GM18519 (cell line): ENCODE results near the gene ZCCHC4.
"Not testable (repeated sequence)": the region's sequence is repeated elsewhere in the genome, so short reads cannot be mapped to it uniquely, and the experiment has no call there.

Experiments
- ATAC-seq: cut with Tn5 transposase; IDR thresholded peaks from one replicate; pipeline ENCODE4 v1.9.1; 2021; ENCODE audit warnings: mild to moderate bottlenecking, moderate library complexity; ENCODE audit not compliant: unreplicated experiment, low FRiP score

Gene ZCCHC4

DNA sequence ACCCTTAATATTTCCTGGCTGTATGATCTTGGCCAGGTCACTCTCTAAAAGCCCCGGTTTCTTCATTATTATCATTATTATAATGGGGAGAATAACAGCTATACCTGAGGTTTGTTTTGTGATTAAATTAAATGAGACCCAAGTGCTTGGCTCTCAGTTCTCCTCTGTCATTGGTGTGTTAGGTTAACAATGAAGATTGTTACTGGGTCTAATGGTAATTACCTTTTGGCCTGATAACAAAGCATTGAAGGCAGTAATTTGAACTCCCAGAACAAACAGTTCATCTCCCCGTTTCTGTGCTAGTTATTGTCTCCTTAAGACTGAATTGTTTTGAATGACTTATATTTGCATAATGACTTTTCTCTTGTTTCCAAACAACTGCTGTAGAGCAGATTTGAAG lies 57.7 kb downstream of the ZCCHC4 start:
- no peak for ATAC-seq

DNA sequence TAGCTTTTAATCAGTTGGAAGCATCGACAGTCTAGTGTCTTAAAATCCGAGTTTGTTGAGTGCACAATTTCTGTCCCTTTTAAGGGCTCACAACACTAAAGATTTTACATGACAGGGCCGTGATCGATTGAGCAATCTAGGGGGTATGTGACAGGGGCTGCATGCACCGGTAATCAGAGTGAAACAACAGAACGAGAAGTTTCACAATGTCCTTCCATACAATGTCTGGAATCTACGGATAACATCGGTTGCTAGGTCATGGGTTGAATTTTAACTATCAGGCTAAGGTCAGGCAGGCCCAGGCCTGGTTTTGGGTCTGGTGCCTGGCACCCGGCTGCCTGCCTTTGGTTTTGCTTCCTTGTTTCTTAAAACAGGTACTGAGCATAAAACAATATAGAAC lies 60.0 kb downstream of the ZCCHC4 start:
- not testable (repeated sequence) for ATAC-seq

DNA sequence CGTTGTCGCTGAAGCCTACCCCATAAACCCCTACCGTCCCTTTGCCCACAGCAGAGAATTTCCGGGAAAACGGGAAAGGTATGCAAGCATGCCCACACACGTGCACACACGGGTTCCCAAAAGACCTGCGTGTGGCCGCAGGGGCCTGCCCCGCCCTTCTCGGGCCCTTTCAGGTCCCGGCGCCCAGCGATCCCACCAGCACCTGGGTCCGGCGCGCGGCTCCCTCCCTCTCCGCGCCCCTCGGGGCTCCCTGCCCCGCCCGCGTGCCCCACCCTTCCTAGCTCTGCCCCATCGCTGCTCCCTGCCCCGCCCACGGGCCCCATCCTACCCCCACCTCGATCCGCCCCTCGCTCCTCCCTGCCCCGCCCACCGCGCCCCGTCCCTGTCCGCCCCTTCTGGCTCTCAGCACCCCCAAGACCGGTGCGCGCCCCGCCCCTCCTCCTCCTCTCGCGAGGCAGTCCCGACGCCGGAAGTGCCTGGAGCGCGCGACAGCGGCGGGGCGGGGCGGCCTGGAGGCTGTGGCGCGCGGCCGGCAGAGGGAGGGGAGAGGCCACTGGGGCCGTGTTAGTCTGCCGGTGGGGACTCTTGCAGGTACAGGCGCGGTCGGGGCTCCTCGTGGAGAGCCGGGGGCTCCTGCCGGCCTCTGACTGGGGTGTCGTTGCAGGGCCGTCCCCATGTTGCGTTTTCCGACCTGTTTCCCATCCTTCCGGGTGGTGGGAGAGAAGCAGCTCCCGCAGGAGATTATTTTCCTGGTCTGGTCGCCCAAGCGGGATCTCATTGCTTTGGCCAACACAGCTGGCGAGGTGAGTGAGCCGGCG lies 64.4 kb downstream of the ZCCHC4 start, which contains the start of gene ANAPC4:
Gene ANAPC4 (plus strand): TSS at position 510 of the 818 bp plus-strand sequence. CDS start 165 bp downstream, at position 675.
- ATAC-seq = peak; percentile 97

DNA sequence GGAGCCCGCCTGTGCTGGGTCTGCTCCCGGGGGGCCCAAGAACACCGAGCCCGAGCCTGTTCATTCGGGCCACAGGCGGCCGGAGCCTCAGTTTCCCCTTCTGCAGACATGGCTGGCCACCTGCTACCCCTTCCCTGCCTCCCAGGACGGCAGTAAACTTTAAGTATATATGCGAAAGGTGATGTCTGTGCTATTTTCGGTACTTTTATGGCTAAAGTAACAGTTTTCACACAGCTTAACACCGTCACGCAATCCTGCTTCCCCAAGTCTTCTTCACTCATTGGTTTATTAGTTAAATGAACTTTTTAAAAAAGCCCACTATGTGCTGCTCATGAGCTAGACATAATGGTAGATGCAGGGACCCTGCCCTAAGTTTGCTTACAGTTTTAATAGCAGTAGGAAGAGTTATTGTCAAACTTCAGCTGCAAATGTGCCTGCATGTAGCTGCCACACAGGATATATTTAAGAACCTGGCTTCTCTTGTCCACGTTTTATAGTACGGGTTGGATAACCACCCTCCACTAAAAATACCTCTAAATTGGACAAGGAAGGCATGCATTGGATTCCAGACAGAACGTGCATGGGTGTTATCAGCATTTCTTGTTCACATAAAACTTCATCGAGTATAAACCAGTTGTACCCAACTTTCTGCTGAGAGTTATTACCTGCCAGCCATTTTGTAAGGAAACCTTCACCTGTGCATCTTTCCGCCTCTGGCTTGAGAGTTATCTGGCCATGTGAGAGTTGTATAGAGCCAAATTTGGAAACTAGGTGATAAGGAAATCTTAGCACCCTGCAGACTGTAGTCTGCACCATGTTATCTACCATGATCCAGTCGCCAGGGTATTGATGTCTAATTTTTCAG lies 65.2 kb downstream of the ZCCHC4 start:
- ATAC-seq = no peak

DNA sequence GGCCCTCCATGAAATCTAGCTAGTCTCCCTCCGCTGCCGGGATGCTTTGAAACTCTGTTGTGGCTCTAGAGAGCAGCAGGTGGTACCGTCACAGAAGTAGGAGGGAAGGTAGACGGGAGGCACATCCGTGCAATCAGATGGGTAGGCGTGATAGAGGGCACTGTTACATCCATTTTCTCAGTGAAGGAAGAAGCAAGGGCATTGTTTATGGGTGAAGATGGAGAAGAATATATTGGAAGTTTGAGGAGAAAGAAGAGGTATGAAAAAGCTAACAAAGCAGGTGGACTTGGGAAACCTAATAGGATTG lies 65.8 kb downstream of the ZCCHC4 start:
- ATAC-seq = no peak

DNA sequence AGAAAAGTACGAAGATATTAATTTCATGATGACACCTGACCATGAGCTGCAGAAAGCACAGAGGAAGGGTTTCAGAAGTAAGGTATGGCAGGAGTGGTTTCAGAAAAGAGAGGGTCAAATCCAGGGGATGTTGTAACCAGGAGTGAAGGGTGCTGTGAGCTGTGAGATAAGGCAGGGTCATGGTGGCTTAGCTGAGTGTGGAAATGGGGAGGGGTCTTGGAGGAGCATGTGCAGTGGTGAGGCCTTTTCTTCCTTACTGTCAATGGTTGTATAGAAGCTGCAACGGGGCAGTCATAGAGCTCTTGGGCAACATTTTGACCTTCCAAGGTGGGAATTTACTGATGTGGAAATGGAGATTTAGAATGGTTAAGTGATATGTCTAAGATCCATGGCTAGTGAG lies 67.0 kb downstream of the ZCCHC4 start:
- ATAC-seq = no peak

DNA sequence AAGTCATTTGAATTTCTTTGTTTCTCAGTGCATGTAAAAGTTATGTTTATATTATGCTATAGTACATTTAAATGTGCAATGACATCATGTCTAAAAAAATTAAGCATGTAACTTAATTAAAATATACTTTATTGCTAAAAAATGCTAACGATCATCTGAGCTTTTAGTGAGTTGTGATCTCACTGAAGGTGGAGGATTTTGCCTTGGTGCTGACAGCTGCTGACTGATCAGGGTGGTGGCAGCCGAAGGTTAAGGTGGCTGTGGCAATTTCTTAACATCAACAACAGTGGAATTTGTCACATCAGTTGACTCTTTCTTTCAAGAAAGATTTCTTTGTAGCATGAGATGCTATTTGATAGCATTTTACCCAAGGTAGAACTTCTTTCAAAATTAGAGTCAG lies 71.1 kb downstream of the ZCCHC4 start:
- no peak for ATAC-seq

DNA sequence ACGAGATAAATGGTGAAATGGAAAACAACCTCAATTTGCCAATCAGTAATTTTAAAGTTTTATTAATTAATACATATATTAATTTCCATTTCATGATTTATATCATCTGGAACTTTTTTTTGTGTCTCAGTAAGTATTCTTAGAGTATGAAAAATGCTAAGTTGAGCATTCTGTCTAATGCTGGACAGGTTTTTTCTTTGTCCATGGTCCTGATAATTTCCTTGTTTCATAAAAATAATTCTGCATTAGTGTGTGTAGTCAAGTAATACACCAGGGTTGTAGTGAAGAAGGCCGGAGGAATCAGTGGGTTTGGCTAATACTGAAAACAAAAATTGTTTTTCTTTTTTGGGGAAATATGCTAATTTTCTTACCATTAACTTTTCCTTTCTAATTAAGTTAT lies 74.4 kb downstream of the ZCCHC4 start:
- ATAC-seq = no peak

DNA sequence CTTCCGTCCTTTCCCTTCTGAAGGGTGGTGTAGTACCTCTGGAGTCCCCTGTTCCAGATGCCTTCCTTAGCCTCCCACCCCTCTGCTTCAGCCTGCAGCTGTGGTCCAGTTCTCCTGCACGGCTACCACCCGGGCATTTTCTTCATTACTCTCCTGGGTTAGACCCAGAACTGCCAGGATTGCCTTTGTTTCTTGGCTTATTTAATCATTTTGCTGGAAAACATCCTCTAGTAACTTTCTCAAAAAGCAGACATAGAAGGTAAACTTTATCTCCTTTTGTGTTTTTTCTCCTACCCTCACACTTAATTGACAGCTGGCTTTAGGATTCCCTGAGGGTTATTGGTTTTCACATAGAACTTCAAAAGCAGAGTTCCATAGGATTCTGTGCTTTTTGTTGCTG lies 84.7 kb downstream of the ZCCHC4 start:
- no peak for ATAC-seq

DNA sequence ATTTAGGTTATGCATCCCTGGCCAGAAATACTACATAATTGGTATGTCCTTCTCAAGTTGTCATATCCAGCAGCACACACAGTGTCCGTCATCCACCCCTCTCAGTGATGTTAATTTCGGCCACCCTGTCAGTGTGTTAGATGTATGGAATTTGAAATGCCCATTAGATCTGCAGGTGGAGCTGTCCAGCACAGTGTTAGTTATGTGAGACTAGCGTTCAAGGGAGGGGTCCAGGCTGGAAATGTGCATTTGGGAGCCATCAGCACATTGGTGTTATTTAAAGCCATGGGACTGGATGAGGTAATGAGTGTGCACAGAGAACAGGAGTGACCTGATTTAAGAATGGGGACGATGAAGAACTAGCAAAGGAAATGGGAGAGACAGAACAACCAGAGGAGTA lies 86.9 kb downstream of the ZCCHC4 start:
- ATAC-seq = no peak

DNA sequence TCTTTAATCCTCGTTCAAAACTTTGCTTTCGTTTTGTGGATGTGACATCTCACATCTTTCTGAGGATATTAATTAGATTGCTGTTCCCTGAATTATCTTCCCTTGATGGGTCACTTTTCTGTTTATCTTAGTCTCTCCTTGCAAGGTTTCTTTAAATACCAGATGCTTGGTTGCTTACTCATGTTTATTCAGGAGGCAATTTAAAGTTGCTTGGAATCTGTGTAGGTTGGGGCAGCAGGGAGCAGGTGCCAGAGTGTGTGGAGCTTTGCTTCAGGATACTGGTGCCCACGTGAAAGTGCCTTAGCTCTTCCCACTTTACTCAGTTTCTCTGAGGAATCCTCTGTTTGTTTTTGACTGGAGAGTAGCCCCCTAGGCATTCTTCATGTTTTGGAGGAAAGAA lies 88.5 kb downstream of the ZCCHC4 start:
- no peak for ATAC-seq

DNA sequence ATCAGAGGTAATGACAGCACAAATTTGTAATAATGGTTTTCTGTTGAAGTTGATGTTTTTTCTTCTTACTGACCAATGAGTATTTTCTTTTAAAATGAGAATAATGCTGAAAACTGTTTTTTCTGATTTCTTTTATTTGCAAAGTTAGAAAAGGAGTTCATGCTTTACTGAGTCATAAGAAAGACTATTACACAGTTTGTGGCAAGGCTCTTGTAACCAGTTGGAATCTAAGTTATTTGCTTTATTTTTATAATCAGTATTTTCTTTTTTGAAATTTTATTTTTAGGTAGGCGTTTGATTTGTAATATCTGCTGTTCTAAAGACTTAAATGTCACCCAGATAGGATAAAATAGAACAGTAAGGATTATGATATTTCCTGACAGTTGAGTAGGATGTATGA lies 89.9 kb downstream of the ZCCHC4 start:
- ATAC-seq = no peak

DNA sequence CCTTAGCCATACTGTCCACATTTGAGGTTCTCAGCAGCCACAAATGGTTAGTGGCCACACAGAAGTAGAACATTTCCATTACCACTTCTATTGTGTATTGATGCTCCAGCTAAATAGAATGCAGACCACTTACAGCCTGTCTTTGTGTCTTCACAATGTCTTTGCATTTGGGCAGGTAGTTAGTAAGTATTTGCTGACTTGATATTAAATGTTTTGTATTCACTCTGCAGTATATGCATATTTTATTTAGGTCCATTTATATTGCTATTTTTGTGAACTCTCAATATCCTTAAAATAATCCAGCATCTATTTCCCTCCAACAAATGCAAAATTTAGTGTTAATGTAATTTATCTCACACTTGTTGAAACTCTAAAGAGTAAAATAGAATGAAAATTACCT lies 91.1 kb downstream of the ZCCHC4 start:
- no peak for ATAC-seq

DNA sequence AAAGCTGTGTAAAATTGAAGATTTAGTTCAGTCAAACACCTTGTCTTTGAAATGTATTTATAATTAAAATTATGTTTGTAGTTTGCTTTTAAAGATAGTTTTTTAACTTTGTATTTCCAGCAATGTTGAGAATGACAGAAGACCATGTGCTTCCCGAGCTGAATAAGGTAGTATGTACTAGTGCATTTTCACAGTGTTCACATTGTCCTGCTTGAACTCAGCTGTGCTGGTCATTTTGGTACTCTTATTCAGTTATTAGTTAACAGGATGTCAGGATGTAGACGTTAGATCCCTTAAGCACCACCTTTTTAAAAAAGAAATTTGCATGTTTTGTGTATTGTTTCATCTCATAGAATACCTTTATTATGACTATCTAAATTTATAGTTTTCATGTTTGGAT lies 92.9 kb downstream of the ZCCHC4 start:
- ATAC-seq = no peak

DNA sequence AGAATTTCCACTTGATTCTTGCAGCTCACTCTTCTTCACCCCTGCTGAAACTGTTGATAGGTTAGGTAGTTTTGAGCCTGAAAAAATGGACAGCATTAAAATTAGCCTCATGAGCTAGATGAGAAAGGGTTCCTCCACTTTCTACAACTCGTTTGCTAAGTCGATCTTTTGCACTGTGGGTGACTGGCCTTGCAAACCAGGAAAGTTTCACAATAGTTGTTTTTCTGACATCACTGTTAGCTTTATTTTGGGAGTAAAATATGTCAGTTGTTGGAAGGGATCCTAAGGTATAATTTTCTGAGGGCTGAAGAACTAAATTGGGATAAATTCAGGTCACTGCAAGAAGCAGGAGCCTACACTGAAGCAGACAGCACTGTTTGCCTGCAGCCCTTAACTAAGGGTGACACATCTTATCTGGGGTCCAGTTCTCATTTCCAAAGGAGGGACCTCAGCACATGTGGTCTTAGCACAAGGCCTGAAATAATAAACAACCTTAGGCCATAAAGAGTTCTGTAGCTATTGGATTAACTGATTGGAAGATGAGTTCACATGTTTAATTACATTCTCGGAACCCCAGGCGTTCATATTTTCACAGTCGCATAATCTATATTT lies 93.6 kb downstream of the ZCCHC4 start:
- no peak for ATAC-seq

DNA sequence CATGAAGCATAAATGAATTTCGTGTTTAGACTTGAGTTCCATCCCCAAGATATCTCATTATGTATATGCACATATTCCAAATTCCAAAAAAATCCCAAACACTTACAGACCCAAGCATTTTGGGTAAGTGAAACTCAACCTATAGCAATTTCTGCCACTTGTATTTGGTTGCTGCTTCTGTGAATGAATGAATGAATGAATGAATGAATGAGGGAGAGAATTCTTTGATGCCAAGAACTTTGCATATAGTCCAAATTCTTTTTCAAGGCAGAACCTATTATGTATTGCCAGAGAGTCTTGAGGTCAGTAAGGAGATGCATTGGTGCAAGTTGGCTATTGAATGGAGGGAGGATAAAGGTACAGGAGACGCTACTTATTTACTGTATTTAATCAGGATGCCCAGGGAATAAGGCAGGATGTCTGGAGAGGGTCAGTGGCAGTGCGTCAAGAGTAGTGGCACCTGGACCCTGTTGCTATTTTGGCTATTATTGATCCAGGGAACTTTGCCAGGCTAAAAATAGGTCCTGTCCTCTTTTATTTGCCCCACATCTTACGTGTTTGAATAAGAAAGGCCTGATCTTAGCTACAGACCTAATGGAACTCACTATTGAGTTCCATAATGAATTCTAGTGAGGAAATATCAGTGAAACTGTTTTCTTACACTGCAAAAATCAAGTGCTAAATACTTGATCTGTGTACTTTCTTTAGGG lies 98.4 kb downstream of the ZCCHC4 start:
- ATAC-seq = no peak

DNA sequence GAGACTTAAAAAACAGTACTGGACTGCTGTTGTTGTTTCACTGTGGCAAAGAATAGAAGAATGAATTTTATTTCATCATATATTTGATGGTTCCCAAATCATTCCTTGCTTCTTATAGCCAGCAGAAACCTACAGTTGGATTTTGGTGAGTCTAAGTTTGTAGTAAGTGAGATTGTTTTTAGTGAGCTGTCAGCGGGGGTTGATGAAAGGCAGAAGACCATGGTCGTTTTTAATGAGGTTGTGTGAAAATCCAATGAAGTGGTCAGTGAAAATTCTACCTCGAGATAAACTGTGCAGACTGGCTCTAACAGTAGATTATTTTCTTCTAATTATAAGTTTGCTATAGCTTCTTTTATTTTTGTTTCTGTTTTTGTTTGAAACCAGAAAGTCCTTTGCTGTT lies 100.7 kb downstream of the ZCCHC4 start:
- no peak for ATAC-seq

DNA sequence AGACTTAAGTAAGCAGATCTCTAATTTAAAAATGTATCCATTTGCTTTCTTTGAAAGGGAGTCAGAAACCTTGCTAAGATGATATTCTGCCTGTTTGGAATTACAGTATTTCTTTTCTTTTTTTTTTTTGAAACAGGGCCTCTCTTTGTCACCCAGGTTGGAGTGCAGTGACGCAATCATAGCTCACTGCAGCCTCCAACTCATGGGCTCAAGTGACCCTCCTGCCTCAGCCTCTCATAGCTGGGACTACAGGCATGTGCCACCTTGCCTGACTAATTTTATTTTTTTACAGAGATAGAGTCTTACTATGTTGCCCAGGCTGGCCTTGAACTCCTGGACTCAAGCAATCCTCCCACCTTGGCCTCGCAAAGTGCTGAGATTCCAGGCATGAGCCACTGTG lies 104.4 kb downstream of the ZCCHC4 start:
- no peak for ATAC-seq
